Activated naive CD8-positive, alpha-beta T cell treated with anti-CD3 and anti-CD28 coated beads, Interleukin-2, amount 50 U/mL, for 16 hours (primary cell): ENCODE results near the gene SYNM.

Source experiments
- DNase-seq: peaks from one replicate; pipeline ENCODE4 v3.0.0-alpha.2; 2020; ENCODE audit warnings: low read depth, low spot score

The SYNM gene

GRCh38 chr15:99084965-99085364 is 19.9 kb upstream of the SYNM start:
- DNase-seq = no peak

- no peak for DNase-seq
Measured at GRCh38 chr15:99085413-99086326, 19.2 kb upstream of the SYNM start.

GRCh38 chr15:99086327-99086667 is 18.6 kb upstream of the SYNM start:
- no peak for DNase-seq

- no peak for DNase-seq
Measured at GRCh38 chr15:99087405-99087943, 17.4 kb upstream of the SYNM start.

- DNase-seq = no peak
Measured at GRCh38 chr15:99090011-99090699, 14.7 kb upstream of the SYNM start.

- DNase-seq = no peak
Measured at GRCh38 chr15:99090938-99091337, 13.9 kb upstream of the SYNM start.

- no peak for DNase-seq
Measured at GRCh38 chr15:99092554-99093172, 12.2 kb upstream of the SYNM start.

GRCh38 chr15:99095626-99096025 is 9.3 kb upstream of the SYNM start:
- no peak for DNase-seq

GRCh38 chr15:99096173-99096893 is 8.5 kb upstream of the SYNM start:
- no peak for DNase-seq

GRCh38 chr15:99096894-99097426 is 7.9 kb upstream of the SYNM start:
- DNase-seq = no peak

GRCh38 chr15:99097441-99098410 is 7.2 kb upstream of the SYNM start:
- no peak for DNase-seq

GRCh38 chr15:99098426-99098825 is 6.5 kb upstream of the SYNM start:
- no peak for DNase-seq

GRCh38 chr15:99098991-99099390 is 5.9 kb upstream of the SYNM start:
- no peak for DNase-seq

GRCh38 chr15:99099661-99100060 is 5.2 kb upstream of the SYNM start:
- DNase-seq = no peak

- DNase-seq = no peak
Measured at GRCh38 chr15:99100245-99101173, 4.4 kb upstream of the SYNM start.

- DNase-seq = no peak
Measured at GRCh38 chr15:99101501-99101900, 3.4 kb upstream of the SYNM start.

- DNase-seq = no peak
Measured at GRCh38 chr15:99102332-99103235, 2.3 kb upstream of the SYNM start.

GRCh38 chr15:99103279-99103678 is 1.6 kb upstream of the SYNM start:
- DNase-seq = no peak
